GM10266 (cell line): ENCODE data around the gene PPIL3.

Source experiments
- DNase-seq: peaks from one replicate; pipeline ENCODE4 v3.0.0; 2012; ENCODE audit errors: extremely low spot score
- CTCF ChIP-seq: IDR thresholded peaks from 2 replicates; pipeline ENCODE4 v1.5.1; 2012; ENCODE audit warnings: mild to moderate bottlenecking, low read depth; ENCODE audit not compliant: control insufficient read depth, insufficient read depth; ENCODE audit errors: missing control alignments

PPIL3 gene

GRCh38 chr2:200828104-200828503 lies 60.8 kb downstream of the PPIL3 start:
- no peak for TF ChIP-seq CTCF
- DNase-seq: no peak

- no peak for DNase-seq
- TF ChIP-seq CTCF: no peak
Observed at GRCh38 chr2:200821686-200822245, 67.1 kb downstream of the PPIL3 start.
